ENCODE results near the gene FARP1.

FARP1 gene

GRCh38 chr13:98199480-98199879, 56.6 kb downstream of the FARP1 start:
- Histone ChIP-seq H3K36me3 (no peaks in the 10 kb centered on the region), H3K4me3 (ENCODE audit: low read depth in 1 of 2, low read length in 1 of 2) (no peak overlapping the region), H3K4me1 (ENCODE audit: control insufficient read depth in 1 of 2, insufficient read depth in 1 of 2, low read depth in 1 of 2, low read length in 1 of 2) (no peaks in the 10 kb centered on the region), H3K9me3 (no peaks in the 10 kb centered on the region), H3K27me3 (no peaks in the 10 kb centered on the region), H3K27ac (no peak overlapping the region)
- TF ChIP-seq, protein P1, sequence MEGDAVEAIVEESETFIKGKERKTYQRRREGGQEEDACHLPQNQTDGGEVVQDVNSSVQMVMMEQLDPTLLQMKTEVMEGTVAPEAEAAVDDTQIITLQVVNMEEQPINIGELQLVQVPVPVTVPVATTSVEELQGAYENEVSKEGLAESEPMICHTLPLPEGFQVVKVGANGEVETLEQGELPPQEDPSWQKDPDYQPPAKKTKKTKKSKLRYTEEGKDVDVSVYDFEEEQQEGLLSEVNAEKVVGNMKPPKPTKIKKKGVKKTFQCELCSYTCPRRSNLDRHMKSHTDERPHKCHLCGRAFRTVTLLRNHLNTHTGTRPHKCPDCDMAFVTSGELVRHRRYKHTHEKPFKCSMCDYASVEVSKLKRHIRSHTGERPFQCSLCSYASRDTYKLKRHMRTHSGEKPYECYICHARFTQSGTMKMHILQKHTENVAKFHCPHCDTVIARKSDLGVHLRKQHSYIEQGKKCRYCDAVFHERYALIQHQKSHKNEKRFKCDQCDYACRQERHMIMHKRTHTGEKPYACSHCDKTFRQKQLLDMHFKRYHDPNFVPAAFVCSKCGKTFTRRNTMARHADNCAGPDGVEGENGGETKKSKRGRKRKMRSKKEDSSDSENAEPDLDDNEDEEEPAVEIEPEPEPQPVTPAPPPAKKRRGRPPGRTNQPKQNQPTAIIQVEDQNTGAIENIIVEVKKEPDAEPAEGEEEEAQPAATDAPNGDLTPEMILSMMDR (IDR thresholded peaks at IDR 0.05) = no peak

GRCh38 chr13:98200211-98200878, 57.5 kb downstream of the FARP1 start:
- no peak overlapping the region for H3K27ac ChIP-seq
- H3K4me3 ChIP-seq (ENCODE audit: low read depth in 1 of 2, low read length in 1 of 2) = no peak overlapping the region
- no peaks in the 10 kb centered on the region for H3K9me3 ChIP-seq
- no peaks in the 10 kb centered on the region for H3K4me1 ChIP-seq (ENCODE audit: control insufficient read depth in 1 of 2, insufficient read depth in 1 of 2, low read depth in 1 of 2, low read length in 1 of 2)
- H3K36me3 ChIP-seq = no peaks in the 10 kb centered on the region
- H3K27me3 ChIP-seq = no peaks in the 10 kb centered on the region
- TF ChIP-seq, protein P1 (IDR thresholded peaks at IDR 0.05) = no peak

DNA sequence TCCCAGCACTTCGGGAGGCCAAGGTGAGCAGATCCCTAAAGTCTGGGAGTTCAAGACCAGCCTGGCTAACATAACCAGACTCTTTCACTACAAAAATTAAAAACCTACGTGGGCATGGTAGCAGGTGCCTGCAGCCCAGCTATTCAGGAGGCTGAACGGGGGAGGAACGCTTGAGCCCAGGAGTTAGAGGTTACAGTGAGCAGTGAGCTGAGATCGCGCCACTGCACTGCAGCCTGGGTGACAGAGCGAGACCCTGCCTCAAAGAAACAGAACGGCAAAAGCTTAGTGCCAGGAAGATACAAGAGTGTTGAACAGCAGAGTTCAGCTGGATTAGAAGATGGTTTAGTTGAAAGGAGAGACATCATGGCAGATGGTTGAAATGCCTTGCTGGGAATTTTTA, 58.3 kb downstream of the FARP1 start:
- no peak overlapping the region for H3K27ac ChIP-seq
- no peaks in the 10 kb centered on the region for H3K4me1 ChIP-seq (ENCODE audit: control insufficient read depth in 1 of 2, insufficient read depth in 1 of 2, low read depth in 1 of 2, low read length in 1 of 2)
- H3K9me3 ChIP-seq = no peaks in the 10 kb centered on the region
- TF ChIP-seq, protein P1 (IDR thresholded peaks at IDR 0.05) = no peak
- H3K36me3 ChIP-seq = no peaks in the 10 kb centered on the region
- no peaks in the 10 kb centered on the region for H3K27me3 ChIP-seq
- no peak overlapping the region for H3K4me3 ChIP-seq (ENCODE audit: low read depth in 1 of 2, low read length in 1 of 2)

DNA sequence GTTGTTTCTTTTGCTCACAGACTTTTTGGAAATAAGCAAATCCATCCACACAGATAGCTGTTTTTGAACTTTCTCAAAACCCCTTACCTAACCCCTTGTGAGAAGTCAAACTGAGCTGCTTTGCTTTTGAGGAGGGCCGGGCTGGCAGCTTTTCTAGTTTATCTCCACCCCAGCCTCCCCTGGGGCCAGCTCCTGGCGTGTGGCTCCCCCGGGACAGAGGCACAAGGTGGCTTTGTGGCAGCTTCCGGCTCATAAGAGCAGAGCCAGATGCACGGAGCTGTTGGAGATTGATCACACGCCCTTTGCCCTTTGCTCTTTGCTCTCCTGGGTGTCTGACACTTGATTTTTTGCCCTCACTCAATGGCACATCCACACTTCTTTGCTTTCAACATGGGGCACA, 59.1 kb downstream of the FARP1 start:
- H3K4me1 ChIP-seq (ENCODE audit: control insufficient read depth in 1 of 2, insufficient read depth in 1 of 2, low read depth in 1 of 2, low read length in 1 of 2) = no peaks in the 10 kb centered on the region
- no peak overlapping the region for H3K4me3 ChIP-seq (ENCODE audit: low read depth in 1 of 2, low read length in 1 of 2)
- H3K36me3 ChIP-seq = no peaks in the 10 kb centered on the region
- H3K9me3 ChIP-seq = no peaks in the 10 kb centered on the region
- TF ChIP-seq, protein P1 (IDR thresholded peaks at IDR 0.05) = no peak
- no peak overlapping the region for H3K27ac ChIP-seq
- no peaks in the 10 kb centered on the region for H3K27me3 ChIP-seq

- no peaks in the 10 kb centered on the region for H3K36me3 ChIP-seq
- no peak overlapping the region for H3K4me3 ChIP-seq (ENCODE audit: low read depth in 1 of 2, low read length in 1 of 2)
- no peak overlapping the region for H3K27ac ChIP-seq
- TF ChIP-seq, protein P1 (IDR thresholded peaks at IDR 0.05) = no peak
- H3K4me1 ChIP-seq (ENCODE audit: control insufficient read depth in 1 of 2, insufficient read depth in 1 of 2, low read depth in 1 of 2, low read length in 1 of 2) = no peaks in the 10 kb centered on the region
- no peaks in the 10 kb centered on the region for H3K27me3 ChIP-seq
- no peaks in the 10 kb centered on the region for H3K9me3 ChIP-seq
These were observed 60.9 kb downstream of the FARP1 start for GRCh38 chr13:98203646-98204326.

Data from neutrophil (primary cell).